Gastrocnemius medialis (tissue), 4 donors: Measurements from ENCODE around the gene KIF1B. TPM values are rescaled to one million over a fixed set of nuclear protein-coding genes. Genes with fewer than 3 reads are reported as not detected.

Source experiments
- ATAC-seq, 2 donors: fragments of 150-250 bp; one replicate each; pipeline ENCODE4 v1.9.1; 2016
- DNase-seq, 2 donors: peaks; one replicate each; pipeline ENCODE4 v3.0.0-alpha.2; 2019
- H3K27ac ChIP-seq, 4 donors: fragments of 200-600 bp; sonication (generic); 1 replicate in 1 of 4; 2 replicates in 3 of 4; pipeline ENCODE4 v1.5.1; 2016 to 2018; ENCODE audit warnings: mild to moderate bottlenecking in 2 of 4, moderate library complexity in 1 of 4
- H3K27me3 ChIP-seq, 3 donors: fragments of 200-600 bp; sonication (generic) in 2 of 3; 1 replicate in 1 of 3; 2 replicates in 2 of 3; pipeline versions ENCODE4 v1.5.1 to v1.6.0; 2016 to 2019; ENCODE audit warnings: mild to moderate bottlenecking in 1 of 3, moderate library complexity in 1 of 3
- H3K36me3 ChIP-seq, 2 donors: fragments of 200-600 bp; sonication (generic) in 1 of 2; one replicate each; pipeline ENCODE4 v1.5.1; 2017 to 2018
- H3K4me1 ChIP-seq, 2 donors: fragments of 200-600 bp; sonication (generic) in 1 of 2; one replicate each; pipeline ENCODE4 v1.5.1; 2016 to 2017; ENCODE audit warnings: mild to moderate bottlenecking in 2 of 2
- H3K4me3 ChIP-seq, 4 donors: fragments of 200-600 bp; sonication (generic) in 3 of 4; 1 replicate in 1 of 4; 2 replicates in 3 of 4; pipeline ENCODE4 v1.5.1; 2016 to 2019; ENCODE audit warnings: mild to moderate bottlenecking in 2 of 4
- H3K9me3 ChIP-seq, 3 donors: fragments of 200-600 bp; sonication (generic) in 2 of 3; 1 replicate in 1 of 3; 2 replicates in 2 of 3; pipeline ENCODE4 v1.5.1; 2016 to 2019
- POLR2A ChIP-seq, 2 donors: fragments of 450-650 bp; IDR thresholded peaks; one replicate each; pipeline ENCODE4 v1.6.1; 2017; ENCODE audit warnings: antibody characterized with exemption in 2 of 2, mild to moderate bottlenecking in 2 of 2, moderate library complexity in 2 of 2
- in situ Hi-C, 4 donors: fragments of 200-750 bp; cut with MboI; loops; one replicate each; pipeline versions ENCODE4 v1.15.0 to v1.8.0; 2017; ENCODE audit warnings: low sequenced_read_pairs in 4 of 4
- intact Hi-C: fragments of 100-400 bp; cut with DNase I; formaldehyde crosslinking; loops from one replicate; pipeline ENCODE4 v1.15.1; 2023; ENCODE audit warnings: low total_unique reads
- microRNA counts, 2 donors: library from miRNA; unstranded; fragments of <30 nt; microRNA quantifications; one replicate each; lab custom pipeline; 2016
- microRNA-seq, 2 donors: library from miRNA; unstranded; fragments of <30 nt; microRNA quantifications; one replicate each; pipeline ENCODE4, GENCODE V29; 2016; ENCODE audit warnings: borderline replicate concordance in 2 of 2
- total RNA-seq, 4 donors: library from RNA; depleted of rRNA; stranded (reverse); fragments of >200 nt; gene quantifications; one replicate each; pipeline versions ENCODE4 v1.1.0 to v1.2.3, GENCODE V29; 2016
- TF ChIP-seq, protein P1 (sequence below), 5 experiments: fragments of 450-650 bp in 3 of 5; fragments of 200-600 bp in 2 of 5; sonication (generic) in 2 of 5; IDR thresholded peaks in 4 of 5; conservative IDR thresholded peaks in 1 of 5; 1 replicate in 4 of 5; 2 replicates in 1 of 5; pipeline ENCODE4 v1.5.1; 2016 to 2019; ENCODE audit warnings: antibody characterized with exemption in 5 of 5, mild to moderate bottlenecking in 3 of 5, moderate library complexity in 3 of 5

KIF1B gene
- total RNA-seq, 4 donors from 2014 or later: 203 to 445 (median 306) TPM

DNA sequence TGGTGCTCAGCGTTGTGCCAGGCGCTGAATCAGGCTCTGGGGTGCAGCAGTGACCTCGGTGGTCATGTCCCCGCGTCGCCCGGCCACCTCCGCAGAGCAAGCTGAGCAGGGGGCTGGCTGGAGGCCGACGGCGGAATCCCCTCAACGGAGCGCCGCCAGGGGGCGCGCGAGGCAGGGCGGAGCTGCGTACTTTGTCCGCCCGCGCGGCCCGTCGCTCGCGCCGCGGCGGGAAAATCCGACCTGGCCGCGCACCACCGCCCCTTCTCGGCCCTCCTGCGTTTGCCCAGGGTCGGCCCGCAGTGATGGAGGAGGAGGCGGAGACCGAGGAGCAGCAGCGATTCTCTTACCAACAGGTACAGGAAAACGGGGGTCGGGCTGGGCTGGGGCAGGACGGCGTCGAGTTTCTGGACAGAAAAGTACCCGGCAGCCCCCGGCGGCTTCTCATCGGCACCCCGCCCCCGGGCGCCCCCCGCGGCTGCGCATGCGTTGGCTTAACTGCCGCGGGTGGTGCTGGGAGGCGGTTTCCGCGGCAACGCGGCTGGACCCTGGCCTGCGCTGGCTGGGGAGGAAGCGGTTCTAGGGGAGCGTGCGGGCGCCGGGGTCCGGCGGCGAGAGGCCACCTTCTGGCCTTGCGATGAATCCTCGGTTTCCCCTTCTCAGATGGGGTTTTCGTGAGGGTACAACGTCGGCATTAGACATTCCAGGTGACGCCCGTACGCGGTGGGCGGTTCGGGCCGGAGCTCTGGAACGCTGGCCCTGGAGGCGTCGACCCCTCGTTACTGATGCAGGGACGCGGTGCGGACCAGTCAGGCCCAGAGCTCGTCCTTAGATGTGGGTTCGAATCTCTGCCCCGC, 220.1 kb downstream of the KIF1B start, which contains the start of gene CENPS:
CENPS (plus strand) TSS at position 218 of the 854 bp plus-strand sequence; CDS start at position 303, 85 bp downstream.
- DNase-seq: peak; percentile 68 to 79

More for the DNA sequence above, 220.1 kb downstream of the KIF1B start, which contains the start of gene CENPS:
- intact Hi-C loops: loop anchor here (2.0 kb wide), 3 partner anchors 32 to 220 kb away; partner anchors contain the start of genes DFFA, KIF1B and PGD
- in situ Hi-C loops: loop anchor here in 1 of 4 donors (25.0 kb wide), 1 partner anchor 793 kb away; no protein-coding TSS in a partner anchor
- TF ChIP-seq, protein P1, sequence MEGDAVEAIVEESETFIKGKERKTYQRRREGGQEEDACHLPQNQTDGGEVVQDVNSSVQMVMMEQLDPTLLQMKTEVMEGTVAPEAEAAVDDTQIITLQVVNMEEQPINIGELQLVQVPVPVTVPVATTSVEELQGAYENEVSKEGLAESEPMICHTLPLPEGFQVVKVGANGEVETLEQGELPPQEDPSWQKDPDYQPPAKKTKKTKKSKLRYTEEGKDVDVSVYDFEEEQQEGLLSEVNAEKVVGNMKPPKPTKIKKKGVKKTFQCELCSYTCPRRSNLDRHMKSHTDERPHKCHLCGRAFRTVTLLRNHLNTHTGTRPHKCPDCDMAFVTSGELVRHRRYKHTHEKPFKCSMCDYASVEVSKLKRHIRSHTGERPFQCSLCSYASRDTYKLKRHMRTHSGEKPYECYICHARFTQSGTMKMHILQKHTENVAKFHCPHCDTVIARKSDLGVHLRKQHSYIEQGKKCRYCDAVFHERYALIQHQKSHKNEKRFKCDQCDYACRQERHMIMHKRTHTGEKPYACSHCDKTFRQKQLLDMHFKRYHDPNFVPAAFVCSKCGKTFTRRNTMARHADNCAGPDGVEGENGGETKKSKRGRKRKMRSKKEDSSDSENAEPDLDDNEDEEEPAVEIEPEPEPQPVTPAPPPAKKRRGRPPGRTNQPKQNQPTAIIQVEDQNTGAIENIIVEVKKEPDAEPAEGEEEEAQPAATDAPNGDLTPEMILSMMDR (IDR thresholded peaks at IDR 0.05 in 4 of 5, conservative IDR thresholded peaks at IDR 0.05 in 1 of 5): peak; percentile 89 to 100 (median 98)
- TF ChIP-seq POLR2A (IDR thresholded peaks at IDR 0.05): peak in 1 of 2 donors; percentile 20
- Histone ChIP-seq H3K4me3 (peak within 1 kb of the TSS; percentile 69 to 90 (median 85)), H3K36me3 (no peaks in the 10 kb centered on the region), H3K9me3 (no peaks in the 10 kb centered on the region), H3K27ac (peak within 1 kb of the TSS; percentile 25 to 77 (median 68)), H3K27me3 (no peaks in the 10 kb centered on the region), H3K4me1 (peaks cover 8 to 14% of the 10 kb centered on the region in 2 donors)
- peak; percentile 92 to 93 for ATAC-seq

MicroRNAs within 50 kb of the gene (microRNA counts, 767-probe panel; counts per million panel counts)
- microRNA hsa-miR-1273d (lab: Ali Mortazavi, UCI): 356 to 448 counts per million in 2 donors

Small RNA genes within 50 kb of the gene (microRNA-seq; reads per million reads assigned to microRNA genes)
- gene MIR1273D: 0 reads per million in 2 donors

Other genes with a start within 250 kb of the KIF1B start
- 10 to 100 TPM in 2 of 4 donors, 1 to 10 TPM in 2; 7.9 to 19.2 (median 11.1) TPM for gene RBP7, start 213.3 kb upstream of the KIF1B start, total RNA-seq
- gene UBE4B, start 177.6 kb upstream of the KIF1B start, total RNA-seq: 100 to 1,000 TPM in 2 of 4 donors, 10 to 100 TPM in 2; 42.6 to 143 (median 98.2) TPM
- gene PGD, start 188.5 kb downstream of the KIF1B start, total RNA-seq: 10 to 100 TPM; 23.8 to 48.7 (median 39.3) TPM
- 1 to 10 TPM in 3 of 4 donors, under 1 TPM in 1; 0.42 to 3.8 (median 2.9) TPM for gene CENPS, start 219.9 kb downstream of the KIF1B start, total RNA-seq
- under 1 TPM in 1 of 4 donors, not detected in 3; 0.46 TPM for gene CORT, start 239.5 kb downstream of the KIF1B start, total RNA-seq